ENCODE results near the gene PISD.
A peak's percentile ranks its signal among the peaks of the same experiment; 100 is the strongest.

The PISD gene

GRCh38 chr22:31623592-31624304 lies 38.3 kb downstream of the PISD start:
- no peak for DNase-seq (ENCODE audit: low read depth)
- H3K4me3 ChIP-seq (ENCODE audit: low read length): no peak overlapping the region
- TF ChIP-seq CTCF (conservative IDR thresholded peaks at IDR 0.05; ENCODE audit: low read depth, low read length): no peak

GRCh38 chr22:31622980-31623379 lies 39.0 kb downstream of the PISD start:
- no peak for DNase-seq (ENCODE audit: low read depth)
- no peak overlapping the region for H3K4me3 ChIP-seq (ENCODE audit: low read length)
- TF ChIP-seq CTCF (conservative IDR thresholded peaks at IDR 0.05; ENCODE audit: low read depth, low read length): no peak

GRCh38 chr22:31621507-31622124 lies 40.4 kb downstream of the PISD start:
- no peak for DNase-seq (ENCODE audit: low read depth)
- no peak for TF ChIP-seq CTCF (conservative IDR thresholded peaks at IDR 0.05; ENCODE audit: low read depth, low read length)
- H3K4me3 ChIP-seq (ENCODE audit: low read length): no peak overlapping the region

- no peak for DNase-seq (ENCODE audit: low read depth)
- TF ChIP-seq CTCF (conservative IDR thresholded peaks at IDR 0.05; ENCODE audit: low read depth, low read length): no peak
- H3K4me3 ChIP-seq (ENCODE audit: low read length): no peak overlapping the region
Measured at GRCh38 chr22:31620756-31621480, 41.1 kb downstream of the PISD start.

GRCh38 chr22:31619611-31620300 lies 42.3 kb downstream of the PISD start:
- H3K4me3 ChIP-seq (ENCODE audit: low read length): no peak overlapping the region
- no peak for DNase-seq (ENCODE audit: low read depth)
- TF ChIP-seq CTCF (conservative IDR thresholded peaks at IDR 0.05; ENCODE audit: low read depth, low read length): no peak

- TF ChIP-seq CTCF (conservative IDR thresholded peaks at IDR 0.05; ENCODE audit: low read depth, low read length): peak; percentile 5
- H3K4me3 ChIP-seq (ENCODE audit: low read length): no peak overlapping the region
- no peak for DNase-seq (ENCODE audit: low read depth)
Measured at GRCh38 chr22:31618471-31619176, 43.4 kb downstream of the PISD start.
